OCI-LY1 (cell line): Measurements from ENCODE around the gene ANO4.

Source experiments
- H2AFZ ChIP-seq: fragments of 200-600 bp; sonication (generic), shearing (Covaris generic); 2 replicates; pipeline ENCODE4 v1.6.0; 2014; ENCODE audit warnings: antibody characterized with exemption, mild to moderate bottlenecking, low read length
- H3F3A ChIP-seq: fragments of 200-600 bp; sonication (generic), shearing (Covaris generic); 2 replicates; pipeline ENCODE4 v1.6.0; 2014; ENCODE audit warnings: mild to moderate bottlenecking, antibody characterized with exemption, low read length, moderate library complexity; ENCODE audit not compliant: insufficient read depth
- H3K27ac ChIP-seq: fragments of 200-600 bp; sonication (generic); 2 replicates; pipeline ENCODE4 v1.5.1; 2014; ENCODE audit warnings: low read length, mixed run types, mild to moderate bottlenecking, low read depth; ENCODE audit not compliant: poor library complexity, severe bottlenecking
- H3K27me3 ChIP-seq: fragments of 200-600 bp; sonication (generic); 2 replicates; pipeline ENCODE4 v1.6.0; 2014; ENCODE audit warnings: antibody characterized with exemption, mild to moderate bottlenecking, low read length, moderate library complexity; ENCODE audit not compliant: insufficient read depth
- H3K36me3 ChIP-seq: fragments of 200-600 bp; sonication (generic); 2 replicates; pipeline ENCODE4 v1.6.1; 2014; ENCODE audit warnings: mild to moderate bottlenecking, antibody characterized with exemption, low read length, moderate library complexity, mixed read lengths; ENCODE audit not compliant: insufficient read depth
- H3K4me1 ChIP-seq: fragments of 200-600 bp; sonication (generic); 2 replicates; pipeline ENCODE4 v1.5.1; 2014; ENCODE audit warnings: mild to moderate bottlenecking, low read length, moderate library complexity; ENCODE audit not compliant: insufficient read depth, severe bottlenecking
- H3K4me2 ChIP-seq: fragments of 200-600 bp; sonication (generic), shearing (Covaris generic); 2 replicates; pipeline ENCODE4 v1.6.1; 2014; ENCODE audit warnings: low read length
- H3K4me3 ChIP-seq: fragments of 200-600 bp; sonication (generic); 2 replicates; pipeline ENCODE4 v1.5.1; 2014; ENCODE audit warnings: low read length, low read depth, mild to moderate bottlenecking, mixed read lengths; ENCODE audit not compliant: poor library complexity, severe bottlenecking
- H3K79me2 ChIP-seq: fragments of 200-600 bp; shearing (Covaris generic); 2 replicates; pipeline ENCODE4 v1.6.1; 2016; ENCODE audit warnings: mixed run types, low read length, mixed read lengths; ENCODE audit not compliant: insufficient read depth
- H3K9ac ChIP-seq: fragments of 200-600 bp; sonication (generic), shearing (Covaris generic); 2 replicates; pipeline ENCODE4 v1.6.1; 2014; ENCODE audit warnings: mild to moderate bottlenecking, low read length, mixed read lengths
- H3K9me2 ChIP-seq: fragments of 200-600 bp; sonication (generic), shearing (Covaris generic); 2 replicates; pipeline ENCODE4 v1.6.1; 2014; ENCODE audit warnings: low read depth, mild to moderate bottlenecking, low read length, mixed read lengths
- H3K9me3 ChIP-seq: fragments of 200-600 bp; shearing (Covaris generic); 2 replicates; pipeline ENCODE4 v1.6.1; 2014; ENCODE audit warnings: low read length, mixed read lengths
- H4K20me1 ChIP-seq: fragments of 200-600 bp; sonication (generic), shearing (Covaris generic); 2 replicates; pipeline ENCODE4 v1.6.0; 2016; ENCODE audit warnings: mild to moderate bottlenecking, low read length; ENCODE audit not compliant: insufficient read depth
- CTCF ChIP-seq: fragments of 200-600 bp; sonication (generic), shearing (Covaris generic); IDR thresholded peaks from 2 replicates; pipeline ENCODE4 v1.5.1; 2017; ENCODE audit warnings: mild to moderate bottlenecking, antibody characterized with exemption, low read length, moderate library complexity, mixed read lengths
- EZH2 ChIP-seq: fragments of 200-600 bp; sonication (generic), shearing (Covaris generic); IDR thresholded peaks from 2 replicates; pipeline ENCODE4 v1.8.0; 2017; ENCODE audit warnings: borderline replicate concordance, mixed run types, mild to moderate bottlenecking, antibody characterized with exemption, low read length, moderate library complexity, mixed read lengths

ANO4 gene

DNA sequence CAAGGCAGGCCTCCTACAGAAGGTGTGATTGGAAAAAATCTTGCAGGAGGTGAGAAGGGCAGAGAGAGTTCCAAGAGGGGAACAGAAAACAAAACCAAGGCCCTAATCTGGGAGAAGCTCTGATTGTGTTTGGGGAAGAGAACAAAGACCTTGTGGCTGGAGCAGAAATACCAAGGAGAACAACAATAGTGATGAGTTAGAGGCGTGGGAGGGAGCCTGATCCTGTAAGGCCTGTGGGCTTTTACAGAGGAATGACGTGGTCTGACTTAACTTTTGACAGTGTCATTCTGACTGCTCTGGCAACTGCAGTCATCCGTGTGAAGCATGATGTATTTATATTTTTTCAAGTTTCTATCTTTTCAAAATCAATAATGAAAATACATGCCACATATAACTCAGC is 200.6 kb downstream of the ANO4 start:
- Histone ChIP-seq H3K4me2 (no peak overlapping the region), H3K9me3 (no peaks in the 10 kb centered on the region), H3K36me3 (no peaks in the 10 kb centered on the region), H3K9me2 (no peaks in the 10 kb centered on the region), H3K9ac (no peak overlapping the region), H3K4me1 (no peaks in the 10 kb centered on the region), H3F3A (no peaks in the 10 kb centered on the region), H3K79me2 (no peaks in the 10 kb centered on the region), H2AFZ (no peak overlapping the region), H4K20me1 (no peaks in the 10 kb centered on the region), H3K27ac (no peak overlapping the region), H3K4me3 (no peak overlapping the region), H3K27me3 (no peaks in the 10 kb centered on the region)
- TF ChIP-seq EZH2 = no peak

DNA sequence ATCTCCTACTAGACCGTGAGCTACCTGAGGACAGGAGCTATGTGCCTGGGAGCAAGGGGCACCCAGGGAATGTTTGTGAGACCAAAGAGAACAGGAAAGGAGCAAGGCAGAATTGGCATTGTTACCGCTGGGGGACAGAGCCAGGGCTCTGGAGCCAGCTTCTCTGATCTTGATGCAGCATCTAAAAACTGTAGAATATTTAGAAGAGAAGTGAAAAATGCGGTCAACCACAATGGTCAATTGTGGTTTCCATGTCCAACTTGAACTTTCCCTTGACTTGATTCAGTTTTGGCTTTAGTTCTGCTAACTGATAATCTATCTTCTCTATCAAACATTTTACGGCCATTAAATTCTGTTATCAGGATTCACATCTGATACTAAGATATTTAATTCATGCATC is 201.2 kb downstream of the ANO4 start:
- H3K79me2 ChIP-seq = no peaks in the 10 kb centered on the region
- TF ChIP-seq CTCF = no peak
- TF ChIP-seq EZH2 = no peak
- H3K4me1 ChIP-seq = no peaks in the 10 kb centered on the region
- H3K9me2 ChIP-seq = no peaks in the 10 kb centered on the region
- no peak overlapping the region for H3K27ac ChIP-seq
- H4K20me1 ChIP-seq = no peaks in the 10 kb centered on the region
- no peak overlapping the region for H2AFZ ChIP-seq
- H3K4me2 ChIP-seq = no peak overlapping the region
- H3K4me3 ChIP-seq = no peak overlapping the region
- H3K36me3 ChIP-seq = no peaks in the 10 kb centered on the region
- H3K27me3 ChIP-seq = no peaks in the 10 kb centered on the region
- H3K9me3 ChIP-seq = no peaks in the 10 kb centered on the region
- no peak overlapping the region for H3K9ac ChIP-seq
- no peaks in the 10 kb centered on the region for H3F3A ChIP-seq

- no peaks in the 10 kb centered on the region for H3F3A ChIP-seq
- H3K9me2 ChIP-seq = no peaks in the 10 kb centered on the region
- no peaks in the 10 kb centered on the region for H3K4me1 ChIP-seq
- no peaks in the 10 kb centered on the region for H3K27me3 ChIP-seq
- no peak overlapping the region for H3K4me3 ChIP-seq
- H3K9ac ChIP-seq = no peak overlapping the region
- no peaks in the 10 kb centered on the region for H4K20me1 ChIP-seq
- H3K9me3 ChIP-seq = no peaks in the 10 kb centered on the region
- H3K4me2 ChIP-seq = no peak overlapping the region
- H2AFZ ChIP-seq = no peak overlapping the region
- no peak overlapping the region for H3K27ac ChIP-seq
- H3K36me3 ChIP-seq = no peaks in the 10 kb centered on the region
- no peak for TF ChIP-seq EZH2
- TF ChIP-seq CTCF = no peak
- no peaks in the 10 kb centered on the region for H3K79me2 ChIP-seq
Observed at GRCh38 chr12:101001669-101002068, 207.1 kb downstream of the ANO4 start.

GRCh38 chr12:101002696-101003419 is 208.3 kb downstream of the ANO4 start:
- Histone ChIP-seq H3K27ac (no peak overlapping the region), H2AFZ (no peak overlapping the region), H3K36me3 (no peaks in the 10 kb centered on the region), H3K9me2 (no peaks in the 10 kb centered on the region), H3F3A (no peaks in the 10 kb centered on the region), H3K27me3 (no peaks in the 10 kb centered on the region), H4K20me1 (no peaks in the 10 kb centered on the region), H3K4me3 (no peak overlapping the region), H3K9ac (no peak overlapping the region), H3K9me3 (no peaks in the 10 kb centered on the region), H3K4me2 (no peak overlapping the region), H3K4me1 (no peaks in the 10 kb centered on the region), H3K79me2 (no peaks in the 10 kb centered on the region)
- TF ChIP-seq CTCF = no peak
- no peak for TF ChIP-seq EZH2
